ENCODE results near the gene TSPAN18.

DNA sequence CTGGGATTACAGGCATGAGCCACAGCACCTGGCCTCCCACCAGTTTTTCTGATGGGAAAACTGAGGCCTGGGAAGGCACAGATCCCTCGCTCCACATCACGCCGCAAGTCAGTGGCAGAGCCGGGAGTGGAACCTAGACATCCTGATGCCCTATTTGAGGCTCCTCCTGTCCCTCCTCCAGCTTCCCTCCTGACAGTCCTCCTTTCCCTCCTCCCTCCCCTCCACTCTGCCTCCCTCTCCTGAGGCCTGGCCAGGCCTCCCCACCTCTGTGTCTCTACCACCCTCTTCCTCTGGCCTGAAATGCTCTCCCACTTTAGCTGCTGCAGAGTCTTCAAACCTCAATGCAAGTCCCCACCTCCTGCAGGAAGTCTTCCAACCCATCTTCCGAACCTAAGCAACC lies 237.2 kb downstream of the TSPAN18 start:
- TF ChIP-seq, protein P1, sequence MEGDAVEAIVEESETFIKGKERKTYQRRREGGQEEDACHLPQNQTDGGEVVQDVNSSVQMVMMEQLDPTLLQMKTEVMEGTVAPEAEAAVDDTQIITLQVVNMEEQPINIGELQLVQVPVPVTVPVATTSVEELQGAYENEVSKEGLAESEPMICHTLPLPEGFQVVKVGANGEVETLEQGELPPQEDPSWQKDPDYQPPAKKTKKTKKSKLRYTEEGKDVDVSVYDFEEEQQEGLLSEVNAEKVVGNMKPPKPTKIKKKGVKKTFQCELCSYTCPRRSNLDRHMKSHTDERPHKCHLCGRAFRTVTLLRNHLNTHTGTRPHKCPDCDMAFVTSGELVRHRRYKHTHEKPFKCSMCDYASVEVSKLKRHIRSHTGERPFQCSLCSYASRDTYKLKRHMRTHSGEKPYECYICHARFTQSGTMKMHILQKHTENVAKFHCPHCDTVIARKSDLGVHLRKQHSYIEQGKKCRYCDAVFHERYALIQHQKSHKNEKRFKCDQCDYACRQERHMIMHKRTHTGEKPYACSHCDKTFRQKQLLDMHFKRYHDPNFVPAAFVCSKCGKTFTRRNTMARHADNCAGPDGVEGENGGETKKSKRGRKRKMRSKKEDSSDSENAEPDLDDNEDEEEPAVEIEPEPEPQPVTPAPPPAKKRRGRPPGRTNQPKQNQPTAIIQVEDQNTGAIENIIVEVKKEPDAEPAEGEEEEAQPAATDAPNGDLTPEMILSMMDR (conservative IDR thresholded peaks at IDR 0.05; ENCODE audit: low read depth in 2 of 2) = no peak
- no peak for TF ChIP-seq EZH2 (IDR thresholded peaks at IDR 0.05; ENCODE audit: low read depth, unreplicated experiment)
- TF ChIP-seq, protein P2, sequence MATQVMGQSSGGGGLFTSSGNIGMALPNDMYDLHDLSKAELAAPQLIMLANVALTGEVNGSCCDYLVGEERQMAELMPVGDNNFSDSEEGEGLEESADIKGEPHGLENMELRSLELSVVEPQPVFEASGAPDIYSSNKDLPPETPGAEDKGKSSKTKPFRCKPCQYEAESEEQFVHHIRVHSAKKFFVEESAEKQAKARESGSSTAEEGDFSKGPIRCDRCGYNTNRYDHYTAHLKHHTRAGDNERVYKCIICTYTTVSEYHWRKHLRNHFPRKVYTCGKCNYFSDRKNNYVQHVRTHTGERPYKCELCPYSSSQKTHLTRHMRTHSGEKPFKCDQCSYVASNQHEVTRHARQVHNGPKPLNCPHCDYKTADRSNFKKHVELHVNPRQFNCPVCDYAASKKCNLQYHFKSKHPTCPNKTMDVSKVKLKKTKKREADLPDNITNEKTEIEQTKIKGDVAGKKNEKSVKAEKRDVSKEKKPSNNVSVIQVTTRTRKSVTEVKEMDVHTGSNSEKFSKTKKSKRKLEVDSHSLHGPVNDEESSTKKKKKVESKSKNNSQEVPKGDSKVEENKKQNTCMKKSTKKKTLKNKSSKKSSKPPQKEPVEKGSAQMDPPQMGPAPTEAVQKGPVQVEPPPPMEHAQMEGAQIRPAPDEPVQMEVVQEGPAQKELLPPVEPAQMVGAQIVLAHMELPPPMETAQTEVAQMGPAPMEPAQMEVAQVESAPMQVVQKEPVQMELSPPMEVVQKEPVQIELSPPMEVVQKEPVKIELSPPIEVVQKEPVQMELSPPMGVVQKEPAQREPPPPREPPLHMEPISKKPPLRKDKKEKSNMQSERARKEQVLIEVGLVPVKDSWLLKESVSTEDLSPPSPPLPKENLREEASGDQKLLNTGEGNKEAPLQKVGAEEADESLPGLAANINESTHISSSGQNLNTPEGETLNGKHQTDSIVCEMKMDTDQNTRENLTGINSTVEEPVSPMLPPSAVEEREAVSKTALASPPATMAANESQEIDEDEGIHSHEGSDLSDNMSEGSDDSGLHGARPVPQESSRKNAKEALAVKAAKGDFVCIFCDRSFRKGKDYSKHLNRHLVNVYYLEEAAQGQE (IDR thresholded peaks at IDR 0.05; ENCODE audit: unreplicated experiment) = no peak
- no peak for TF ChIP-seq POLR2AphosphoS5 (IDR thresholded peaks at IDR 0.05; ENCODE audit: low read depth)
- no peak for TF ChIP-seq EZH2phosphoT487 (IDR thresholded peaks at IDR 0.05; ENCODE audit: unreplicated experiment)

Data from GM23338 (cell line).